ENCODE results near the gene HNF1B.

GRCh38 chr17:37651849-37652248 lies 93.0 kb downstream of the HNF1B start:
- TF ChIP-seq CTCF (IDR thresholded peaks at IDR 0.05) (no peak), POLR2A (IDR thresholded peaks at IDR 0.05) (no peak)

Measured in uterus (tissue), 2 donors.